K562 (cell line): ENCODE data around the gene GNAT2. TPM values are rescaled to one million over a fixed set of nuclear protein-coding genes. Genes with fewer than 3 reads are reported as not detected.

Experiments used
- E4F1 ChIP-seq: fragments of 250-450 bp; sonication (Bioruptor Pico); IDR thresholded peaks from 2 replicates; pipeline ENCODE4 v1.5.0; 2021; ENCODE audit warnings: mild to moderate bottlenecking, borderline replicate concordance
- KDM1A ChIP-seq, 2 experiments: fragments of 450-650 bp; IDR thresholded peaks; 2 replicates each; pipeline ENCODE4 v1.6.1; 2016; ENCODE audit warnings: mild to moderate bottlenecking in 2 of 2
- PRDM10 ChIP-seq: fragments of 450-650 bp; IDR thresholded peaks from 2 replicates; pipeline ENCODE4 v1.6.1; 2018; ENCODE audit not compliant: partially characterized antibody
- ZNF143 ChIP-seq: sonication (generic); formaldehyde crosslinking; IDR thresholded peaks from 2 replicates; pipeline ENCODE4 v1.9.0; 2022; ENCODE audit warnings: mild to moderate bottlenecking, missing genetic modification reagents
- polyA plus RNA-seq, 8 experiments: library from polyadenylated mRNA; depleted of rRNA in 4 of 8; stranded (reverse) in 5 of 8; unstranded in 3 of 8; fragments of >200 nt; fragmentation: Nextera tagmentation in 2 of 8; fragmentation: Illumina TruSeq in 1 of 8; extraction: Ambion mirVana in 2 of 8; extraction: Trizol in 1 of 8; gene quantifications; 2 replicates each; pipeline versions ENCODE4 v1.2.1 to v1.2.3, GENCODE V29; 2011 to 2014; ENCODE audit warnings: inconsistent platforms in 1 of 8, missing spikeins in 1 of 8
- total RNA-seq, 7 experiments: library from RNA; depleted of rRNA in 6 of 7; stranded (reverse); fragments of >200 nt in 6 of 7; fragmentation: Illumina TruSeq in 2 of 7; extraction: Trizol in 2 of 7; gene quantifications; 2 replicates each; pipeline versions ENCODE4 v1.2.1 to v1.2.3, GENCODE V29; 2011 to 2021; ENCODE audit warnings: low replicate concordance in 1 of 7

The GNAT2 gene
- total and polyA plus RNA-seq, 9 of the 15 experiments (the other 6 are each of a cell fraction or from before 2014, with no cell fraction given): 0.06 to 0.52 (median 0.24) TPM; not detected in 1

GRCh38 chr1:109617291-109617801, 2.1 kb downstream of the GNAT2 start (continued):
- peak; percentile 8 for TF ChIP-seq PRDM10
- TF ChIP-seq E4F1 (CRISPR knock-in tag): no peak
- 0 out of 2 replicates have a peak, but pooled peaks have one; percentile 15 for TF ChIP-seq ZNF143
- TF ChIP-seq KDM1A (IDR thresholded peaks at IDR 0.05): peak; percentile 94 to 95
